Epidermal melanocyte (primary cell): ENCODE results near the gene ARID1B.

Source experiments
- DNase-seq: peaks from one replicate; pipeline ENCODE4 v3.0.0; 2011; ENCODE audit warnings: low spot score; ENCODE audit not compliant: insufficient read length

Gene ARID1B

GRCh38 chr6:156984178-156984738, 207.1 kb downstream of the ARID1B start:
- no peak for DNase-seq

- DNase-seq, result no peak
Measured at GRCh38 chr6:156985309-156985708, 208.1 kb downstream of the ARID1B start.

GRCh38 chr6:156988276-156989158, 211.3 kb downstream of the ARID1B start:
- no peak for DNase-seq

- no peak for DNase-seq
Measured at GRCh38 chr6:156989159-156989806, 212.1 kb downstream of the ARID1B start.

GRCh38 chr6:156992020-156992804, 215.0 kb downstream of the ARID1B start:
- no peak for DNase-seq

GRCh38 chr6:156993713-156994112, 216.5 kb downstream of the ARID1B start:
- no peak for DNase-seq

GRCh38 chr6:156994215-156995076, 217.3 kb downstream of the ARID1B start:
- no peak for DNase-seq

GRCh38 chr6:156995502-156995901, 218.3 kb downstream of the ARID1B start:
- DNase-seq, result no peak

GRCh38 chr6:156996265-156996664, 219.1 kb downstream of the ARID1B start:
- no peak for DNase-seq

- no peak for DNase-seq
Measured at GRCh38 chr6:156998794-156999330, 221.7 kb downstream of the ARID1B start.

- DNase-seq, result no peak
Measured at GRCh38 chr6:156999762-157000161, 222.6 kb downstream of the ARID1B start.

- no peak for DNase-seq
Measured at GRCh38 chr6:157001716-157002115, 224.5 kb downstream of the ARID1B start.

- no peak for DNase-seq
Measured at GRCh38 chr6:157002774-157003173, 225.6 kb downstream of the ARID1B start.

- no peak for DNase-seq
Measured at GRCh38 chr6:157005940-157006339, 228.8 kb downstream of the ARID1B start.

- DNase-seq, result no peak
Measured at GRCh38 chr6:157008568-157008967, 231.4 kb downstream of the ARID1B start.

- no peak for DNase-seq
Measured at GRCh38 chr6:157012355-157012754, 235.2 kb downstream of the ARID1B start.

- no peak for DNase-seq
Measured at GRCh38 chr6:157013649-157014304, 236.6 kb downstream of the ARID1B start.

- no peak for DNase-seq
Measured at GRCh38 chr6:157014871-157015270, 237.7 kb downstream of the ARID1B start.

- DNase-seq, result no peak
Measured at GRCh38 chr6:157017022-157017421, 239.8 kb downstream of the ARID1B start.

GRCh38 chr6:157017861-157018260, 240.7 kb downstream of the ARID1B start:
- DNase-seq, result no peak
